HG02885 (cell line): ENCODE results near the gene TMEM25.
"Not testable (repeated sequence)": the region's sequence is repeated elsewhere in the genome, so short reads cannot be mapped to it uniquely, and the experiment has no call there.

ENCODE experiments used
- ATAC-seq: cut with Tn5 transposase; IDR thresholded peaks from one replicate; pipeline ENCODE4 v1.9.1; 2021; ENCODE audit warnings: mild to moderate bottlenecking; ENCODE audit not compliant: unreplicated experiment, poor library complexity

TMEM25 gene

DNA sequence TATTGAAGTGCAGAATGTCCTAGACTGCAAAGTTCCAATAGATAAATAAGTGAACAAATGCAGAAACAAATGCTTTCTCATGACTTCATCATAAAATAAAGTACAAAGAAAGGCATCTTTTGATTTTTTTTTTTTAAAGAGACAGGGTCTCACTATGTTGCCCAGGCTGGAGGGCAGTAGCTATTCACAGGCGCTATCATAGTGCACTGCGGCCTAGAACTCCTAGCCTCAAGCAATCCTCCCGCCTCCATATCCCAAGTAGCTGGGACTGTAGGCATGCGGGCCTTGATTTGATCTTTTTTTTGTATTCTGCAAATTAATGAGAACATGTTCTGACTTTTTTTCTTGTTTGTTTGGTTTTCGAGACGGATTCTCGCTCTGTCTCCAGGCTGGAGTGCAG, 43.6 kb downstream of the TMEM25 start:
- no peak for ATAC-seq

GRCh38 chr11:118577995-118578394, 47.0 kb downstream of the TMEM25 start:
- ATAC-seq, result not testable (repeated sequence)

- no peak for ATAC-seq
These were observed 50.1 kb downstream of the TMEM25 start for GRCh38 chr11:118581057-118581456.
